Measurements from ENCODE around the gene GNAQ.

DNA sequence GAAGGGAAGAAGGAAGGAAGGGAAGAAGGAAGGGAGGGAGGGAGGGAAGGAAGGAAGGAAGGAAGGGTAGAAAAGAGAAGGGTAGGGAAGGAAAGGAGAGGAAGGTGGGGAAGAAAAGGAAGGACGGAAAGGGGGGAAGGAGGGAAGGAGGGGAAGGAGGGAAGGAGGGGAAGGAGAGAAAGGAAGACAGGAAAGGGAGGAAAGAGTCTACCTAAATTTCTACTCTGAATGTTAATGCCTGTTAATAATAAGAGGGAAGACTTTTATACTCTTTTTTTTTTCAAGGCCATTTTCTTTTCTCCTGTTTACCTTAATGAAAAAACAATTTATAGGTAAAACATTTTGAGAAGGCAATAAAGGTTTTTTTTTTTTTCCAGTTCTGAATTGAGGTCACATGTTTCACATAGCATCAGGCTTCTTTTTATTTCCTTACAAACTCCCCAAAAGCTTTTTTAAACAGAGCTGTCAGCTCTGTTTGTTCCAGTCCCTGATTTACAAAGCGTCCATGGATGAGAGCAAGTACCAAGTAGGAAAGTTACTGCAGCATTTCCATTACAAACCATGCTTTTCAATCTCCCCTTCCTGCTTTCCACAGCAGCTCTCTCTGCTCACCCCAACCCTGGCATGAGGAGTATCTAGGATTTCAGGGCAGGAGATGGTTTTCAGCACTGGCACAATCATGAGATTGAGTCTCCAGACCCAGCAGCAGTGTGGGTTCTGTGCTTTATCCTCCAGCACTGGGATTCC, 173.9 kb downstream of the GNAQ start:
- TF ChIP-seq, protein P1, sequence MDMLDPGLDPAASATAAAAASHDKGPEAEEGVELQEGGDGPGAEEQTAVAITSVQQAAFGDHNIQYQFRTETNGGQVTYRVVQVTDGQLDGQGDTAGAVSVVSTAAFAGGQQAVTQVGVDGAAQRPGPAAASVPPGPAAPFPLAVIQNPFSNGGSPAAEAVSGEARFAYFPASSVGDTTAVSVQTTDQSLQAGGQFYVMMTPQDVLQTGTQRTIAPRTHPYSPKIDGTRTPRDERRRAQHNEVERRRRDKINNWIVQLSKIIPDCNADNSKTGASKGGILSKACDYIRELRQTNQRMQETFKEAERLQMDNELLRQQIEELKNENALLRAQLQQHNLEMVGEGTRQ (CRISPR knock-in tag; IDR thresholded peaks at IDR 0.05): no peak
- no peak for TF ChIP-seq CREB1 (CRISPR knock-in tag; IDR thresholded peaks at IDR 0.05)
- TF ChIP-seq CREM (CRISPR knock-in tag; IDR thresholded peaks at IDR 0.05): no peak
- TF ChIP-seq FOXJ3 (CRISPR knock-in tag; IDR thresholded peaks at IDR 0.05; ENCODE audit: borderline replicate concordance): no peak
- TF ChIP-seq, protein P2, sequence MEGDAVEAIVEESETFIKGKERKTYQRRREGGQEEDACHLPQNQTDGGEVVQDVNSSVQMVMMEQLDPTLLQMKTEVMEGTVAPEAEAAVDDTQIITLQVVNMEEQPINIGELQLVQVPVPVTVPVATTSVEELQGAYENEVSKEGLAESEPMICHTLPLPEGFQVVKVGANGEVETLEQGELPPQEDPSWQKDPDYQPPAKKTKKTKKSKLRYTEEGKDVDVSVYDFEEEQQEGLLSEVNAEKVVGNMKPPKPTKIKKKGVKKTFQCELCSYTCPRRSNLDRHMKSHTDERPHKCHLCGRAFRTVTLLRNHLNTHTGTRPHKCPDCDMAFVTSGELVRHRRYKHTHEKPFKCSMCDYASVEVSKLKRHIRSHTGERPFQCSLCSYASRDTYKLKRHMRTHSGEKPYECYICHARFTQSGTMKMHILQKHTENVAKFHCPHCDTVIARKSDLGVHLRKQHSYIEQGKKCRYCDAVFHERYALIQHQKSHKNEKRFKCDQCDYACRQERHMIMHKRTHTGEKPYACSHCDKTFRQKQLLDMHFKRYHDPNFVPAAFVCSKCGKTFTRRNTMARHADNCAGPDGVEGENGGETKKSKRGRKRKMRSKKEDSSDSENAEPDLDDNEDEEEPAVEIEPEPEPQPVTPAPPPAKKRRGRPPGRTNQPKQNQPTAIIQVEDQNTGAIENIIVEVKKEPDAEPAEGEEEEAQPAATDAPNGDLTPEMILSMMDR (IDR thresholded peaks at IDR 0.05): no peak
- TF ChIP-seq ELF4 (CRISPR knock-in tag; IDR thresholded peaks at IDR 0.05; ENCODE audit: low read depth): no peak
- TF ChIP-seq, protein P3, sequence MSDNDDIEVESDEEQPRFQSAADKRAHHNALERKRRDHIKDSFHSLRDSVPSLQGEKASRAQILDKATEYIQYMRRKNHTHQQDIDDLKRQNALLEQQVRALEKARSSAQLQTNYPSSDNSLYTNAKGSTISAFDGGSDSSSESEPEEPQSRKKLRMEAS (CRISPR knock-in tag; IDR thresholded peaks at IDR 0.05): no peak
- TF ChIP-seq ATF1 (CRISPR knock-in tag; IDR thresholded peaks at IDR 0.05): no peak
- TF ChIP-seq, protein P4, sequence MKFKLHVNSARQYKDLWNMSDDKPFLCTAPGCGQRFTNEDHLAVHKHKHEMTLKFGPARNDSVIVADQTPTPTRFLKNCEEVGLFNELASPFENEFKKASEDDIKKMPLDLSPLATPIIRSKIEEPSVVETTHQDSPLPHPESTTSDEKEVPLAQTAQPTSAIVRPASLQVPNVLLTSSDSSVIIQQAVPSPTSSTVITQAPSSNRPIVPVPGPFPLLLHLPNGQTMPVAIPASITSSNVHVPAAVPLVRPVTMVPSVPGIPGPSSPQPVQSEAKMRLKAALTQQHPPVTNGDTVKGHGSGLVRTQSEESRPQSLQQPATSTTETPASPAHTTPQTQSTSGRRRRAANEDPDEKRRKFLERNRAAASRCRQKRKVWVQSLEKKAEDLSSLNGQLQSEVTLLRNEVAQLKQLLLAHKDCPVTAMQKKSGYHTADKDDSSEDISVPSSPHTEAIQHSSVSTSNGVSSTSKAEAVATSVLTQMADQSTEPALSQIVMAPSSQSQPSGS (CRISPR knock-in tag; IDR thresholded peaks at IDR 0.05; ENCODE audit: borderline replicate concordance, low read depth): no peak
- TF ChIP-seq, protein P5, sequence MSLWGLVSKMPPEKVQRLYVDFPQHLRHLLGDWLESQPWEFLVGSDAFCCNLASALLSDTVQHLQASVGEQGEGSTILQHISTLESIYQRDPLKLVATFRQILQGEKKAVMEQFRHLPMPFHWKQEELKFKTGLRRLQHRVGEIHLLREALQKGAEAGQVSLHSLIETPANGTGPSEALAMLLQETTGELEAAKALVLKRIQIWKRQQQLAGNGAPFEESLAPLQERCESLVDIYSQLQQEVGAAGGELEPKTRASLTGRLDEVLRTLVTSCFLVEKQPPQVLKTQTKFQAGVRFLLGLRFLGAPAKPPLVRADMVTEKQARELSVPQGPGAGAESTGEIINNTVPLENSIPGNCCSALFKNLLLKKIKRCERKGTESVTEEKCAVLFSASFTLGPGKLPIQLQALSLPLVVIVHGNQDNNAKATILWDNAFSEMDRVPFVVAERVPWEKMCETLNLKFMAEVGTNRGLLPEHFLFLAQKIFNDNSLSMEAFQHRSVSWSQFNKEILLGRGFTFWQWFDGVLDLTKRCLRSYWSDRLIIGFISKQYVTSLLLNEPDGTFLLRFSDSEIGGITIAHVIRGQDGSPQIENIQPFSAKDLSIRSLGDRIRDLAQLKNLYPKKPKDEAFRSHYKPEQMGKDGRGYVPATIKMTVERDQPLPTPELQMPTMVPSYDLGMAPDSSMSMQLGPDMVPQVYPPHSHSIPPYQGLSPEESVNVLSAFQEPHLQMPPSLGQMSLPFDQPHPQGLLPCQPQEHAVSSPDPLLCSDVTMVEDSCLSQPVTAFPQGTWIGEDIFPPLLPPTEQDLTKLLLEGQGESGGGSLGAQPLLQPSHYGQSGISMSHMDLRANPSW (CRISPR knock-in tag; conservative IDR thresholded peaks at IDR 0.05; ENCODE audit: low read depth): no peak
- TF ChIP-seq, protein P6, sequence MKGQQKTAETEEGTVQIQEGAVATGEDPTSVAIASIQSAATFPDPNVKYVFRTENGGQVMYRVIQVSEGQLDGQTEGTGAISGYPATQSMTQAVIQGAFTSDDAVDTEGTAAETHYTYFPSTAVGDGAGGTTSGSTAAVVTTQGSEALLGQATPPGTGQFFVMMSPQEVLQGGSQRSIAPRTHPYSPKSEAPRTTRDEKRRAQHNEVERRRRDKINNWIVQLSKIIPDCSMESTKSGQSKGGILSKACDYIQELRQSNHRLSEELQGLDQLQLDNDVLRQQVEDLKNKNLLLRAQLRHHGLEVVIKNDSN (CRISPR knock-in tag; IDR thresholded peaks at IDR 0.05): no peak
- TF ChIP-seq, protein P7, sequence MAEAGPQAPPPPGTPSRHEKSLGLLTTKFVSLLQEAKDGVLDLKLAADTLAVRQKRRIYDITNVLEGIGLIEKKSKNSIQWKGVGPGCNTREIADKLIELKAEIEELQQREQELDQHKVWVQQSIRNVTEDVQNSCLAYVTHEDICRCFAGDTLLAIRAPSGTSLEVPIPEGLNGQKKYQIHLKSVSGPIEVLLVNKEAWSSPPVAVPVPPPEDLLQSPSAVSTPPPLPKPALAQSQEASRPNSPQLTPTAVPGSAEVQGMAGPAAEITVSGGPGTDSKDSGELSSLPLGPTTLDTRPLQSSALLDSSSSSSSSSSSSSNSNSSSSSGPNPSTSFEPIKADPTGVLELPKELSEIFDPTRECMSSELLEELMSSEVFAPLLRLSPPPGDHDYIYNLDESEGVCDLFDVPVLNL (CRISPR knock-in tag; IDR thresholded peaks at IDR 0.05; ENCODE audit: borderline replicate concordance, low read depth): no peak
- TF ChIP-seq TCF7 (CRISPR knock-in tag; IDR thresholded peaks at IDR 0.05; ENCODE audit: low read depth): no peak
- TF ChIP-seq, protein P8, sequence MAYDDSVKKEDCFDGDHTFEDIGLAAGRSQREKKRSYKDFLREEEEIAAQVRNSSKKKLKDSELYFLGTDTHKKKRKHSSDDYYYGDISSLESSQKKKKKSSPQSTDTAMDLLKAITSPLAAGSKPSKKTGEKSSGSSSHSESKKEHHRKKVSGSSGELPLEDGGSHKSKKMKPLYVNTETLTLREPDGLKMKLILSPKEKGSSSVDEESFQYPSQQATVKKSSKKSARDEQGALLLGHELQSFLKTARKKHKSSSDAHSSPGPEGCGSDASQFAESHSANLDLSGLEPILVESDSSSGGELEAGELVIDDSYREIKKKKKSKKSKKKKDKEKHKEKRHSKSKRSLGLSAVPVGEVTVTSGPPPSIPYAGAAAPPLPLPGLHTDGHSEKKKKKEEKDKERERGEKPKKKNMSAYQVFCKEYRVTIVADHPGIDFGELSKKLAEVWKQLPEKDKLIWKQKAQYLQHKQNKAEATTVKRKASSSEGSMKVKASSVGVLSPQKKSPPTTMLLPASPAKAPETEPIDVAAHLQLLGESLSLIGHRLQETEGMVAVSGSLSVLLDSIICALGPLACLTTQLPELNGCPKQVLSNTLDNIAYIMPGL (CRISPR knock-in tag; IDR thresholded peaks at IDR 0.05): no peak

All from WTC11 (cell line).